A673 (cell line): ENCODE measurements around the gene TTLL10. TPM values are rescaled to one million over a fixed set of nuclear protein-coding genes. Genes with fewer than 3 reads are reported as not detected.

ENCODE experiments used
- BruUV-seq: library from RNA; stranded (reverse); fragments of 400-500 nt; replicated peaks from 2 replicates; lab custom pipeline; 2021; lab: Mats Ljungman, UMichigan
- CTCF ChIA-PET: fragments of 300-600 bp; sonication (Branson Sonifier 250); formaldehyde crosslinking; loops from one replicate; lab custom pipeline; 2022; ENCODE audit warnings: antibody characterized with exemption; lab: Charles Lee
- POLR2A ChIA-PET: fragments of 300-600 bp; sonication (Branson Sonifier 250); formaldehyde crosslinking; loops from one replicate; lab custom pipeline; 2022; ENCODE audit warnings: antibody characterized with exemption; ENCODE audit not compliant: low non-redundant PET; lab: Charles Lee
- DNase-seq: peaks from one replicate; pipeline ENCODE4 v3.0.0-alpha.2; 2015; ENCODE audit warnings: low spot score
- H3K27ac ChIP-seq: fragments of 200-600 bp; sonication (generic); 2 replicates; pipeline ENCODE4 v1.5.1; 2016; ENCODE audit warnings: mixed run types, low read depth, mild to moderate bottlenecking, mixed read lengths, antibody characterized with exemption, low read length; ENCODE audit not compliant: poor library complexity, severe bottlenecking
- H3K27me3 ChIP-seq: fragments of 200-600 bp; sonication (generic); replicated peaks from 2 replicates; pipeline ENCODE4 v1.6.1; 2017; ENCODE audit warnings: mixed run types, low read depth, mild to moderate bottlenecking, mixed read lengths, antibody characterized with exemption, low read length; ENCODE audit not compliant: insufficient read depth, poor library complexity
- H3K36me3 ChIP-seq: fragments of 200-600 bp; sonication (generic); 2 replicates; pipeline ENCODE4 v1.6.1; 2016; ENCODE audit warnings: mixed run types, mild to moderate bottlenecking, mixed read lengths, antibody characterized with exemption, low read length; ENCODE audit not compliant: insufficient read depth, poor library complexity, severe bottlenecking
- H3K4me1 ChIP-seq: fragments of 200-600 bp; sonication (generic); 2 replicates; pipeline ENCODE4 v1.6.1; 2017; ENCODE audit warnings: mixed run types, mild to moderate bottlenecking, mixed read lengths, antibody characterized with exemption, low read length; ENCODE audit not compliant: insufficient read depth, poor library complexity, severe bottlenecking
- H3K4me3 ChIP-seq: fragments of 200-600 bp; sonication (generic); 2 replicates; pipeline ENCODE4 v1.5.1; 2016; ENCODE audit warnings: low read depth, mixed run types, mild to moderate bottlenecking, mixed read lengths, low read length; ENCODE audit not compliant: poor library complexity, severe bottlenecking
- H3K9me3 ChIP-seq: fragments of 200-600 bp; sonication (generic); 2 replicates; pipeline ENCODE4 v1.6.1; 2016; ENCODE audit warnings: mixed run types, low read depth, mild to moderate bottlenecking, mixed read lengths, antibody characterized with exemption, low read length; ENCODE audit not compliant: poor library complexity, severe bottlenecking
- EZH2 ChIP-seq: fragments of 200-600 bp; sonication (generic); IDR thresholded peaks from 2 replicates; pipeline ENCODE4 v1.6.1; 2017; ENCODE audit warnings: borderline replicate concordance, low read depth, mild to moderate bottlenecking, mixed read lengths, antibody characterized with exemption, low read length; ENCODE audit not compliant: poor library complexity, severe bottlenecking
- intact Hi-C: fragments of 100-400 bp; cut with micrococcal nuclease; formaldehyde crosslinking; loops from one replicate; pipeline ENCODE4 v1.10.0; 2022; ENCODE audit not compliant: unreplicated experiment
- total RNA-seq: library from RNA; stranded (reverse); gene quantifications from 2 replicates; pipeline ENCODE4 v1.2.3, GENCODE V29; 2021
- TF ChIP-seq, protein P1 (sequence below): fragments of 300-800, 200-600 bp; sonication (generic); conservative IDR thresholded peaks from 2 replicates; pipeline ENCODE4 v1.5.1; 2017; ENCODE audit warnings: low read depth, mild to moderate bottlenecking, antibody characterized with exemption, low read length, moderate library complexity, mixed read lengths

Gene TTLL10
- total RNA-seq, 1 experiment from 2014 or later: not detected

DNA sequence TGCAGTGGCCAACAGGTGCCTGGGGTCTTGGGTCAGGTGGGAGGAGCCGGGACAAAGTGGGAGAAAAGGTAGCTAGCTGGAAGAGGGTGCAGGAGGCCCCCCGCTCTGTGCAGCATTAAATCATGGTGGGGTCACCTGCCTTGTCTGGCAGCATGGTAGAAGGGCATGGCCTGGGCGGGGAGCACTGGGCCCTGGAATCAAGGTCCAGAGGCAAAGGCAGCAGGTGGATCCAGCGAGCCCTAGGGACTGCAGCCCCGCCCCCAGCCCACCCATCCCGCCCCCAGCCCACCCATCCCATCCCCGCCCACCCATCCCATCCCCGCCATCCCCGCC is 16.7 kb upstream of the TTLL10 start:
- TF ChIP-seq, protein P1, sequence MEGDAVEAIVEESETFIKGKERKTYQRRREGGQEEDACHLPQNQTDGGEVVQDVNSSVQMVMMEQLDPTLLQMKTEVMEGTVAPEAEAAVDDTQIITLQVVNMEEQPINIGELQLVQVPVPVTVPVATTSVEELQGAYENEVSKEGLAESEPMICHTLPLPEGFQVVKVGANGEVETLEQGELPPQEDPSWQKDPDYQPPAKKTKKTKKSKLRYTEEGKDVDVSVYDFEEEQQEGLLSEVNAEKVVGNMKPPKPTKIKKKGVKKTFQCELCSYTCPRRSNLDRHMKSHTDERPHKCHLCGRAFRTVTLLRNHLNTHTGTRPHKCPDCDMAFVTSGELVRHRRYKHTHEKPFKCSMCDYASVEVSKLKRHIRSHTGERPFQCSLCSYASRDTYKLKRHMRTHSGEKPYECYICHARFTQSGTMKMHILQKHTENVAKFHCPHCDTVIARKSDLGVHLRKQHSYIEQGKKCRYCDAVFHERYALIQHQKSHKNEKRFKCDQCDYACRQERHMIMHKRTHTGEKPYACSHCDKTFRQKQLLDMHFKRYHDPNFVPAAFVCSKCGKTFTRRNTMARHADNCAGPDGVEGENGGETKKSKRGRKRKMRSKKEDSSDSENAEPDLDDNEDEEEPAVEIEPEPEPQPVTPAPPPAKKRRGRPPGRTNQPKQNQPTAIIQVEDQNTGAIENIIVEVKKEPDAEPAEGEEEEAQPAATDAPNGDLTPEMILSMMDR: no peak
- no peak for TF ChIP-seq EZH2
- H3K36me3 ChIP-seq: no peaks in the 10 kb centered on the region
- no peaks in the 10 kb centered on the region for H3K27me3 ChIP-seq
- H3K4me1 ChIP-seq: peaks cover 13% of the 10 kb centered on the region
- intact Hi-C loops: no loop called here
- H3K4me3 ChIP-seq: no peak overlapping the region
- no peak for DNase-seq
- POLR2A ChIA-PET: no interaction called here
- H3K27ac ChIP-seq: no peak overlapping the region
- peaks cover 3% of the 10 kb centered on the region for H3K9me3 ChIP-seq
- BruUV-seq: no TSS peak
- CTCF ChIA-PET: no interaction called here

DNA sequence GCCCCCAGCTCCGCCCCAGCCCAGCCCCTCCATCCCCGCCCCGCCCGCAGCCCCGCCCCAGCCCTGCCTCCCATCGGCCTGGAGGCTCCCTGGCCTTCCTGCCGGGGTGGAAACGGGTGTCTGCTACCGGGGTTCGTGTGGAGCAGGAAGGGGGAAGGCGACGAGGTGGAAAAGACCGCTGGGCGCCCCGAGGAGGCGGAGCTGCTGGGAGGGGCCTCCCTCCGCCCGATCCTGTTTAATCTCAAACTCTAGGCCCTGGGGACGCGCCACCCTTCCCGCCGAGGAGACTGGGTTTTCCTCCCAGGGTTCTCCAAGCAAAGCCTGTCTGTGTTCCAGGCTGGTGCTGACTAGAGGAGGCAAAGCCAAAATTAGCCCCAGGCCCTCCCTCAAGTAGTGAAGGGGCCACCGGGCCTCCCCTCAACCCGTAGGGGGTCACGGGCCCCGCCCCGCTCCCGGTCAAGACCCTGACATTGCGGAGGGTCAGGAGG is 16.2 kb upstream of the TTLL10 start:
- no peak for TF ChIP-seq EZH2
- TF ChIP-seq, protein P1: no peak
- peaks cover 13% of the 10 kb centered on the region for H3K4me1 ChIP-seq
- intact Hi-C loops: no loop called here
- H3K4me3 ChIP-seq: peak overlapping the region; percentile 55
- POLR2A ChIA-PET: no interaction called here
- no peaks in the 10 kb centered on the region for H3K36me3 ChIP-seq
- H3K27ac ChIP-seq: peak overlapping the region; percentile 89
- peak; percentile 94 for DNase-seq
- no TSS peak for BruUV-seq
- H3K9me3 ChIP-seq: peaks cover 3% of the 10 kb centered on the region
- CTCF ChIA-PET: interaction anchor here (0.6 kb wide), 1 partner anchor 138 kb away, joined by 3 read pairs; no protein-coding TSS in a partner anchor
- H3K27me3 ChIP-seq: no peaks in the 10 kb centered on the region

DNA sequence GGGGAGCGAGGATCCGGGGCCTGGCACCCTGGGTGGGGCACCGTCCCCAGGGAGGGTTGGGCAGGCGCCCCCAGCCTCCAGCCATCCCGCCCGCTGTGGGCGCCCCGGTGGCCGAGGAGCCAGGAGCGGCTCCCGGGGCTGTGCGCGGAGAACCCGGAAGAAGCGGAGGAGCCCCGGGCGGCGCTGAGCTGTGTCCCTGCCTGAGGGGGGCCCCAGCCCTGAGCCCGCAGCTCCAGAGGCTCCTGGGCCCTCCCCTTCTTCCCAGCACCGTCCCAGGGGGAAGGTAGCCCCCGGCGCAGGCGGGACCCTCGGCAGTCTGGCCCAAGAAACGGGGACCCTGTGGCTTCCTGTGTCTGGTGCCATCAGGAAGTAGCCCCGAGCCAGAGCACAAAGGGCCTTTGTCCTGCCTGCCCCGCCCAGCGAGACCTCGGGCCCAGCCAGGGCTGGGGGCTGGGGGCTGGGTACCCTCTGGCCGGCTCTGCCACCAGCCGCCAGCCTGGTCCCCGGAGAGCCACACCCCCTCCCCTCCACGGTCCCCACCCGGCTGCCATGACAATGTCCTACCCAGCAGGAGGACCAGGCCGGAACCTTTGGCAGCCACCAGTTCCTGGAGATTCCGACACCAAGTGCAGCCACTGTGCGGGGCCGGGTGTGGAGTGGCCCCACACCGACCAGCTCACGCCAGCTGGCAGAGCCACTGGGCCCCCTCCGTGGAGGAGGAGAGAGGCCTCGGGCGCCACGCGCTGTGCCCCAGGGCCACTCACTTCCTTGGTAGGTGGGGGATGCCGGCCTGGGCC is 15.6 kb upstream of the TTLL10 start:
- H3K27me3 ChIP-seq: no peaks in the 10 kb centered on the region
- BruUV-seq: no TSS peak
- TF ChIP-seq EZH2: no peak
- TF ChIP-seq, protein P1: no peak
- peaks cover 2% of the 10 kb centered on the region for H3K9me3 ChIP-seq
- H3K36me3 ChIP-seq: no peaks in the 10 kb centered on the region
- peak; percentile 27 for DNase-seq
- intact Hi-C loops: no loop called here
- H3K4me1 ChIP-seq: peaks cover 13% of the 10 kb centered on the region
- H3K27ac ChIP-seq: peak overlapping the region; percentile 89
- peak overlapping the region; percentile 55 for H3K4me3 ChIP-seq
- ChIA-PET CTCF (interaction anchor here (0.6 kb wide), 1 partner anchor 139 kb away, joined by 3 read pairs; no protein-coding TSS in a partner anchor), POLR2A (interaction anchor here (0.5 kb wide), 1 partner anchor 100 kb away, joined by 3 read pairs; no protein-coding TSS in a partner anchor)
